GM21576 (cell line): Measurements from ENCODE around the gene LRRC27.
"Not testable (repeated sequence)": the region's sequence is repeated elsewhere in the genome, so short reads cannot be mapped to it uniquely, and the experiment has no call there.

Experiments
- ATAC-seq: cut with Tn5 transposase; IDR thresholded peaks from one replicate; pipeline ENCODE4 v1.9.1; 2021; ENCODE audit warnings: mild to moderate bottlenecking, moderate library complexity; ENCODE audit not compliant: unreplicated experiment

The LRRC27 gene

GRCh38 chr10:132371641-132372081, 39.7 kb downstream of the LRRC27 start:
- ATAC-seq: no peak

GRCh38 chr10:132372516-132373095, 40.6 kb downstream of the LRRC27 start:
- ATAC-seq: no peak

DNA sequence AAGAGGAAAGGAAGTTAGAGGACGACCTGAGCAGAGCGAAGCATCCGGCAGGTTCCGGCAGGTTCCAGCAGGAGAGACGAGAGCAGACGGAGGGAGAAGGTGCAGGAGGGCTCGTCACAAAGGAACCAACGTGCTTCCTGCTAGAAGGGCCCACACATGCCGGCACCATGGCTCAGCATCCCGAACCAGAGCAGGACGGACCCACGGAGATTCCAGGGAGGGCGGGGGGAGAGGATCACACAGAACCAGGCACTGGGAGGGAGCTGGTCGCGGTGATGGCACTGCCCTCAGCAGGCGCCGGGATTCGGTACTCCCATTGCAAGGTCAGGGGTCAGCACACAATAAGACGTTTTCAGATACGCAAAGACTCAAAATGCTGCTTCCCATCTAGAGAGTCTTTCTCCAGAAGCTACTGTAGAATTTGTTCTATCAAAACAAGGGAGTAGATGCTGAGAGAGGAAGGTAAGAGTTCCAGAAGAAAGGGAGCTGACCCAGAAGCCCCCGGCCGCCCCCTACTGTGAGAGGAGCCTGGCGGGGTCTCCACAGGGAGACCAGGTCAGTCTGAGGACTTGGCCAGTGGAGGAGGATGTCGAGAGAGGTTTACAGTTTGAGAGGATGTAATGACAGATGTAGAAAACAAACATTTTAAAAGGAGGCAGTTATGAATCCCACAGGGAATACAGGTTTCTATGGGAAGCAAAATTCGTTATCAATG, 41.4 kb downstream of the LRRC27 start:
- ATAC-seq: no peak

DNA sequence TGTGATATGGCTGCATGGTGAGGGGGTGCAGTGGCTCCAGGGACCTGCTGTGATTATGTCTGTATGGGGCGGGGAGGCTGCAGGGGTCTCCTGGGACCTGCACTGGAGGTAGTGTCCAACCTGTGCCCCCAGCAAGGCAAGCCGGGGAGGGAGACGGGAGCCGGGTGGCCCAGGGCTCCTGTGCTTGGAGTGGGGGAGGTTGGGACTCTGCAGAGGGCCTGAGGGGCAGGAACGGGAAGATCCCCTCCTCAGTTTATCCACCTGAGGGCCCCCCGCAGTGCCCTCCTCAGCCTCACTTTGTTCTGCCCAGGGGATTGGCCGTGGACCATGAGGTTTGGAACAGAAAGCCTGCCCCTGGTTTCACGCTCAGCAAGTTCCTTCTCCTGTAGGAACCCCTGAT, 42.2 kb downstream of the LRRC27 start:
- ATAC-seq: no peak

- ATAC-seq: no peak
These were observed 42.6 kb downstream of the LRRC27 start for GRCh38 chr10:132374612-132375011.

GRCh38 chr10:132375116-132375794, 43.3 kb downstream of the LRRC27 start:
- no peak for ATAC-seq

DNA sequence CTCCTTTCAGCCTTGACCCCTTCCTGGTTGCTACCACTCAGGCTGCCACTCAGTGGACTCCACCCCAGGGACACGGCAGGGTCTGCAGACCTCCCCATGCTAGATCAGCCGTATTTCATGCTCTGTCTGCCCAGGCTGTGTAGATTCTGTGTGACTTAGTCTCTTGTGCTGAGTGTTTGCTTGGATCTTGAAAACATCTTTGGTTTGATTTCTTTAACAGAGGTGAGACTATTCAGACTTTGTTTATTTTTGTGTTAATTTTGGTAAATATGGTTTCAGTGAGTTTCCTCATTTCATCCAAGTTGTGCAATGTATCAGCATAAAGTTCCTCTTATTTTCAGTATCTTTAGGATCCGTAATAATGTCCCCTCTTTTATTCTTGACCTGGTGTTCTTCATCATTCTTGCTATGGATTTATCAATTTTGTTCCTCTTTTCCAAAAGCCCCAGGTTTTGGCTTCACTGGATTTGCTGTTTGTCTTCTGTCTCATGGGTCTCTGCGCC, 43.9 kb downstream of the LRRC27 start:
- no peak for ATAC-seq

DNA sequence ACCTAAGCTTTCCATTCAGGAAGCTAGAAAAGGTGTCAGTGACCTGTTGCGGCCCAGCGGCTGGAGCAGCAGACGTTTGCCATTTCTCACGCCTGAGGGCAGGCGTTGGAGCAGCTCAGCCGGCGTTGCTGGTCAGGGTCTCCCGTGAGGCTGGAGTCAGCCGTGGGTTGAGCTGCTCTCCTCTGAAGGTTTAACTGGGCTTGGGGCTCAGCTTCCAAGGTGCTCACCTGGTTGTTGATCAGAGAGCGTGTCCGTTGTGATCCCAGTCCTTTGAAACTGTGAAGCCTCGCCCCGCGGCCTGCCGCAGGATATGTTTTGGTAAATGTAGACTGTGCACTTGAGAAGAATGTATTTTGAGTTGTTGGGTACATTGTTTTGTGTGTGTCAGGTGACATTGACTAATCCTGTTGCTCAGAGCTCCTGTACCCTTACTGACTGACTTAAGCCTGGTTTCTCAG, 44.4 kb downstream of the LRRC27 start:
- ATAC-seq: no peak

DNA sequence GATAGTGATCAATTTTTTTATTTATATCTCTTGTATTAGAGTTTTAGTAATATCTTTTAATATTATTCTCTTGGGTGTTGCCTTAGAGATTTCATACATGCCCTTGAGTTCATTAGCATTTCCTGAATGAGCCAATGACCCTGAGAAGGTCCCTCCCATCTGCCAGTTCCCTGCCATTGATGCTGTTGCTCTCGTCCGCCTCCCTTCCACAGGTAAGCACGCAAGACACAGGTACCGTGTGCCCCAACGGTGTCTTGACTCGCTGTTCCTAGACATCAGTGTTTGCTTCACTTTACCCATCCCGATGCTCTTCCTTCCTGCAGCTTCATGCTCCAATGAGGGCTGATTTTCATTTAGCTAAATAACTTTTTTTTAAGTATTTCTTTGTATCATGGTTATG, 45.3 kb downstream of the LRRC27 start:
- ATAC-seq: no peak

DNA sequence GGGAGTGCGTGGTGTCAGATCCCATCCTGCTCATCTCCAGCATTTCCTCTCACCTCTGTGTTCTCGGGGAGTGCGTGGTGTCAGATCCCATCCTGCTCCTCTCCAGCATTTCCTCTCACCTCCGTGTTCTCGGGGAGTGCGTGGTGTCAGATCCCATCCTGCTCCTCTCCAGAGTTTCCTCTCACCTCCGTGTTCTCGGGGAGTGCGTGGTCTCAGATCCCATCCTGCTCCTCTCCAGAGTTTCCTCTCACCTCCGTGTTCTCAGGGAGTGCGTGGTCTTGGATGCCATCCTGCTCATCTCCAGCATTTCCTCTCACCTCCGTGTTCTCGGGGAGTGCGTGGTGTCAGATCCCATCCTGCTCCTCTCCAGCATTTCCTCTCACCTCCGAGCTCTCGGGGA, 47.0 kb downstream of the LRRC27 start:
- ATAC-seq: not testable (repeated sequence)

- ATAC-seq: not testable (repeated sequence)
These were observed 49.0 kb downstream of the LRRC27 start for GRCh38 chr10:132380986-132381385.

GRCh38 chr10:132381741-132382140, 49.7 kb downstream of the LRRC27 start:
- no peak for ATAC-seq

DNA sequence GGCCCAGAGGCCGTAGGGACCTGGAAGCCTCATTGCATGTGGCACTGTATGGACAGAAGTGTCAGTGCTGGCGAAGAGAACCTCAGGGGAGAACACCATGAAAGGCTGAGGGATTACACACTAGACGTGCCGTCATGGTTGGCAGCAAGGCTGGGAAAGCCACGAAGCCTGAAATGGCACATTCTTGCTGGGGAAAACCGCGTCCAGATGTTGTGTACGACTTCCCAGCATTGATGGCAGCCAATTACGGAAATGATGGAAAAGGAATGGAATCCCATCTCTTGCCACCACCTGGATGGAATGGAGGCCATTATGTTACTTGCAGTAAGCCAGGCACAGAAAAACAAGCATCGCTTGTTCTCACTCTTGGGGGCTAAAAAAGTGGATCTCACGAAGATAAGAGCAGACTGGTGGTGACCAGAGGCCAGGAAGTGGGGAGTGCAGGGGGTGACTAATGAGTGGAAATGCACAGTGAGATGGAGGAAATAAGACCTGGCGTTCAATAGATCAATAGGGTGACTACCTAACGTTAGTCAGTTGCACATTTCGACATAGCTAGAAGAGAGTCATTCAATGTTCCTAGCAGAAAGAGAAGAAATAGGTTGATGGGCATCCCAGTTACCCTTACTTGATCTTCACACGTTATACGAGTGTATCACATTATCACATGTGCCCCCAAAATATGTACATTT, 50.4 kb downstream of the LRRC27 start:
- ATAC-seq: no peak

- no peak for ATAC-seq
These were observed 51.1 kb downstream of the LRRC27 start for GRCh38 chr10:132383101-132383500.

GRCh38 chr10:132383751-132384196, 51.8 kb downstream of the LRRC27 start:
- ATAC-seq: no peak

- no peak for ATAC-seq
These were observed 52.8 kb downstream of the LRRC27 start for GRCh38 chr10:132384618-132385388.

GRCh38 chr10:132385389-132385667, 53.3 kb downstream of the LRRC27 start:
- no peak for ATAC-seq

DNA sequence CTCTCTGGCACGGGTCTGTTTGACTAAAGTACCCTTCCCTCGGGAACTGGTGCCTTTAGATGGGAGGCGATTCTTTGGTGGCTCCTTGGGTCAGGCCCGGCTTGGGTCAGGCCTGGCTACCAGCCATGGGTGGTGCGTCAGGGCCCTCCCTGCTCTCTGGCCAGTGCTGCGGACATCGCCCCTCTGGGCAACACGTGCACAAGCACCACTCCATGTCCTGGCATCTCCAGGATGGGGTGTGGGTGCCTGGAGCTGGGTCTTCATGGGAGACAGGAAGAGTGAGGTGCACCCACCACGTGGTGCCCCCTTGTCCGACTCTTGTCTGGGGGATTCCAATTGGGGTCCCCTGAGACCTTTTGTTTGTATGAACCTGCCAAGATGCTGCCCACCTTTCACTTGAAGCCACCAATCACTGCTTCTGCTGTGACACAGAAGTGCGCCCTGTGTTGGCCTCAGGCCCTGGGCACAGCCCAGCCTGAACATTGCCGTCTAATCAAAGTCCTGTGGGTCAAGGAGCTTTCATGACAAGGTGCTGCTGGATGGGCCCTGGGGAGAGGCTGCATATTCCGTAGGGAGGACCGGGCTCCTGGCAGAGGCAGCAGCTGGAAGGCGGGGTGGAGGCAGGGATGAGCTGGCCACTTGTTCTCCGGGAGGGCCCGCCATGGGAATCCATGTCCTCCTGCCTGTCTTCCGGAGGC, 53.9 kb downstream of the LRRC27 start:
- ATAC-seq: no peak

DNA sequence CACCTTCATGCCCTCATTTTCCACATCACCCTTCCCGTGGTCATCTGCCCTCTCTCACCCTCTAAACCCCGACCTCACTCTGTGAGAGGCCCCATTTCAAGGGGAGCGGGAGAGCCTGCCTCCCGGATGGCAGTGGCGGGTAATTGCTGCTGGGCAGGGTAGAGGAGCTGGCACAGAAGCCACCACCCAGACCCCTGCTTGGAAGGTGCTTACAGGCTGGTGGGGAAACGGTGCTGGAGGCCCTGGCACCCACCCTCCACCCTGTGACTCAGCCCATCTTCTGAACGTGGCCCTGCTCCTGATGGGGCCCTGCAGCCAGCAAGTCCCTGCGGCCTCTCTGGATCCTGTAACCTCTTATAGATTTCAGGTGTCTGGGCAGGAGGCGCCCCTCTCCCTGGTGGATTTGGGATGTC, 54.4 kb downstream of the LRRC27 start:
- ATAC-seq: no peak

- not testable (repeated sequence) for ATAC-seq
These were observed 54.9 kb downstream of the LRRC27 start for GRCh38 chr10:132386896-132387295.
